T-helper 22 cell (primary cell): ENCODE measurements around the gene BCAS4.

Source experiments
- DNase-seq: peaks from one replicate; pipeline ENCODE4 v3.0.0-alpha.2; 2020; ENCODE audit warnings: low read depth

Gene BCAS4

GRCh38 chr20:50823319-50823718, 28.5 kb downstream of the BCAS4 start:
- DNase-seq, result no peak

GRCh38 chr20:50824137-50824536, 29.3 kb downstream of the BCAS4 start:
- DNase-seq, result no peak

- DNase-seq, result no peak
Observed at GRCh38 chr20:50826121-50826520, 31.3 kb downstream of the BCAS4 start.

GRCh38 chr20:50828363-50829136, 33.7 kb downstream of the BCAS4 start:
- DNase-seq, result no peak

- no peak for DNase-seq
Observed at GRCh38 chr20:50831622-50832021, 36.8 kb downstream of the BCAS4 start.

- no peak for DNase-seq
Observed at GRCh38 chr20:50834599-50835005, 39.7 kb downstream of the BCAS4 start.

GRCh38 chr20:50837532-50838321, 42.9 kb downstream of the BCAS4 start:
- no peak for DNase-seq

GRCh38 chr20:50838322-50838625, 43.4 kb downstream of the BCAS4 start:
- DNase-seq, result no peak

GRCh38 chr20:50838707-50839385, 44.0 kb downstream of the BCAS4 start:
- DNase-seq, result no peak

- no peak for DNase-seq
Observed at GRCh38 chr20:50842821-50843220, 48.0 kb downstream of the BCAS4 start.

GRCh38 chr20:50843331-50844276, 48.7 kb downstream of the BCAS4 start:
- no peak for DNase-seq

- no peak for DNase-seq
Observed at GRCh38 chr20:50844430-50845100, 49.7 kb downstream of the BCAS4 start.

- DNase-seq, result no peak
Observed at GRCh38 chr20:50845566-50846215, 50.8 kb downstream of the BCAS4 start.

GRCh38 chr20:50848341-50848808, 53.5 kb downstream of the BCAS4 start:
- no peak for DNase-seq

- no peak for DNase-seq
Observed at GRCh38 chr20:50848846-50849673, 54.2 kb downstream of the BCAS4 start.

- no peak for DNase-seq
Observed at GRCh38 chr20:50850721-50851286, 55.9 kb downstream of the BCAS4 start.

- DNase-seq, result no peak
Observed at GRCh38 chr20:50852085-50852484, 57.2 kb downstream of the BCAS4 start.

- DNase-seq, result no peak
Observed at GRCh38 chr20:50854506-50855249, 59.8 kb downstream of the BCAS4 start.
